ENCODE results near the gene GAA. TPM values are rescaled to one million over a fixed set of nuclear protein-coding genes. Genes with fewer than 3 reads are reported as not detected.

The GAA gene
- total and polyA plus RNA-seq, 9 donors = 2.4 to 77.3 (median 25.6) TPM

- H3K27ac ChIP-seq = no peak overlapping the region
- no peaks in the 10 kb centered on the region for H3K36me3 ChIP-seq
- intact Hi-C loops (cut with DNase I) = no loop called here
- TF ChIP-seq POLR2A (IDR thresholded peaks at IDR 0.05) = no peak
- TF ChIP-seq, protein P1, sequence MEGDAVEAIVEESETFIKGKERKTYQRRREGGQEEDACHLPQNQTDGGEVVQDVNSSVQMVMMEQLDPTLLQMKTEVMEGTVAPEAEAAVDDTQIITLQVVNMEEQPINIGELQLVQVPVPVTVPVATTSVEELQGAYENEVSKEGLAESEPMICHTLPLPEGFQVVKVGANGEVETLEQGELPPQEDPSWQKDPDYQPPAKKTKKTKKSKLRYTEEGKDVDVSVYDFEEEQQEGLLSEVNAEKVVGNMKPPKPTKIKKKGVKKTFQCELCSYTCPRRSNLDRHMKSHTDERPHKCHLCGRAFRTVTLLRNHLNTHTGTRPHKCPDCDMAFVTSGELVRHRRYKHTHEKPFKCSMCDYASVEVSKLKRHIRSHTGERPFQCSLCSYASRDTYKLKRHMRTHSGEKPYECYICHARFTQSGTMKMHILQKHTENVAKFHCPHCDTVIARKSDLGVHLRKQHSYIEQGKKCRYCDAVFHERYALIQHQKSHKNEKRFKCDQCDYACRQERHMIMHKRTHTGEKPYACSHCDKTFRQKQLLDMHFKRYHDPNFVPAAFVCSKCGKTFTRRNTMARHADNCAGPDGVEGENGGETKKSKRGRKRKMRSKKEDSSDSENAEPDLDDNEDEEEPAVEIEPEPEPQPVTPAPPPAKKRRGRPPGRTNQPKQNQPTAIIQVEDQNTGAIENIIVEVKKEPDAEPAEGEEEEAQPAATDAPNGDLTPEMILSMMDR (IDR thresholded peaks at IDR 0.05) = no peak
- no peak for TF ChIP-seq EP300 (IDR thresholded peaks at IDR 0.05)
- WGBS, 3 donors = 33 to 44% (median 39%) methylated on average over 15 of the region's 15 CpGs
- no peaks in the 10 kb centered on the region for H3K27me3 ChIP-seq
- H3K4me3 ChIP-seq = no peak overlapping the region
- no peak for DNase-seq
- no peaks in the 10 kb centered on the region for H3K9me3 ChIP-seq
- H3K4me1 ChIP-seq (ENCODE audit: insufficient read depth) = no peaks in the 10 kb centered on the region
Observed at GRCh38 chr17:80124351-80124981, 23.1 kb downstream of the GAA start.

- TF ChIP-seq EP300 (IDR thresholded peaks at IDR 0.05) (no peak), POLR2A (IDR thresholded peaks at IDR 0.05) (no peak)
- TF ChIP-seq, protein P1 (IDR thresholded peaks at IDR 0.05) = no peak
- no peak for DNase-seq
- no peaks in the 10 kb centered on the region for H3K9me3 ChIP-seq
- no peaks in the 10 kb centered on the region for H3K27me3 ChIP-seq
- no peaks in the 10 kb centered on the region for H3K36me3 ChIP-seq
- no peaks in the 10 kb centered on the region for H3K4me1 ChIP-seq (ENCODE audit: insufficient read depth)
- intact Hi-C loops (cut with DNase I) = no loop called here
- no peak overlapping the region for H3K27ac ChIP-seq
- H3K4me3 ChIP-seq = no peak overlapping the region
- 36 to 42% (median 40%) methylated on average over 14 of the region's 14 CpGs for WGBS, 3 donors
Observed at GRCh38 chr17:80125656-80126448, 24.5 kb downstream of the GAA start.

DNA sequence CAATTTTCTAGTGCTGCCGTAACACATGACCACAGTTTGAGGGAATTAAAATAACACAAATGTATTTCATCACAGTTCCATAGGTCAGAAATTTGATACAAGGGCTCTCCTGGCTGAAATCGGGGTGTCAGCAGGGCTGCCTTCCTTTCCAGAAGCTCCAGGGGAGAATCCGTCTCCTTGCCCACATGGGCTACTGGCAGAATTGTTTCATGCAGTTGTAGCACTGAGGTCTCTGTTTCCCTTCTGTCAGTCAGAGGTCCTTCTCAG is 25.0 kb downstream of the GAA start:
- H3K4me1 ChIP-seq (ENCODE audit: insufficient read depth) = no peaks in the 10 kb centered on the region
- DNase-seq = no peak
- TF ChIP-seq, protein P1 (IDR thresholded peaks at IDR 0.05) = no peak
- TF ChIP-seq POLR2A (IDR thresholded peaks at IDR 0.05) (no peak), EP300 (IDR thresholded peaks at IDR 0.05) (no peak)
- no peaks in the 10 kb centered on the region for H3K36me3 ChIP-seq
- 44 to 56% (median 46%) methylated on average over 3 of the region's 3 CpGs for WGBS, 3 donors
- no peaks in the 10 kb centered on the region for H3K9me3 ChIP-seq
- intact Hi-C loops (cut with DNase I) = no loop called here
- H3K4me3 ChIP-seq = no peak overlapping the region
- H3K27me3 ChIP-seq = no peaks in the 10 kb centered on the region
- H3K27ac ChIP-seq = no peak overlapping the region

DNA sequence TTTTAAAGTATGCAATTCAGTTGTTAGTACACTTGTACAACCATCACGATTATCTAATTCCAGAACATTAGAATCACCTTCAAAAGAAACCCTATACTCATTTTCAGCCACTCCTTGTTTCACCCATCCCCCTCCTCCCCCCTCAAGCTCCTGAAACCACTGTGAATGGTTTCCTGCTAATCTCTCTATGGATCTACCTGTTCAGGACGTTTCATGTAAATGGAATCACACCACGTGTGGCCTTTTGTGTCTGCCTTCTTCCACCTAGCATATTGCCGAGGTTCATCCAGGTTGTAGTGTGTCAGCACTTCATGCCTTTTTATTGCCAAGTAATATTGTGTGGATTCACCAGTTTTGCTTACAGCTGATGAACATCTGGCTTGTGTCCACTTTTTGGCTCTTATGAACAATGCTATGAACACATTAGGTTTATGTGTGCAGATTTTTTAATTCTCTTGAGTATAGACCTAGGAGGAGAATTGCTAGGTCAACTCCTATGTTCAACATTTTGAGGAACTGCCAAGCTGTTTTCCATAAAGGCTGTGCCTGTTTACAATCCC is 27.7 kb downstream of the GAA start:
- TF ChIP-seq, protein P1 (IDR thresholded peaks at IDR 0.05) = no peak
- TF ChIP-seq POLR2A (IDR thresholded peaks at IDR 0.05) = no peak
- intact Hi-C loops (cut with DNase I) = no loop called here
- WGBS, 3 donors = 33 to 38% (median 37%) methylated on average over 4 of the region's 4 CpGs
- no peaks in the 10 kb centered on the region for H3K9me3 ChIP-seq
- no peak overlapping the region for H3K27ac ChIP-seq
- no peak overlapping the region for H3K4me3 ChIP-seq
- H3K27me3 ChIP-seq = no peaks in the 10 kb centered on the region
- DNase-seq = no peak
- H3K36me3 ChIP-seq = no peaks in the 10 kb centered on the region
- H3K4me1 ChIP-seq (ENCODE audit: insufficient read depth) = no peaks in the 10 kb centered on the region
